Activated CD8-positive, alpha-beta T cell treated with anti-CD3 and anti-CD28 coated beads, Interleukin-2, amount 10 ng/mL, durations not matched to agents 7 days and 5 days (primary cell): Measurements from ENCODE around the gene FUT6. TPM values are rescaled to one million over a fixed set of nuclear protein-coding genes. Genes with fewer than 3 reads are reported as not detected.

ENCODE experiments used
- ATAC-seq: fragments of 150-1000 bp; cut with Tn5 transposase; one replicate; pipeline ENCODE4 v1.10.0; 2021; ENCODE audit warnings: moderate library complexity
- CTCF ChIA-PET: fragments of 350-600 bp; sonication (Branson Sonifier 250); formaldehyde crosslinking; loops from one replicate; lab custom pipeline; 2021; ENCODE audit warnings: antibody characterized with exemption; lab: Charles Lee
- POLR2A ChIA-PET: fragments of 350-600 bp; sonication (Branson Sonifier 250); formaldehyde crosslinking; loops from one replicate; lab custom pipeline; 2021; ENCODE audit warnings: antibody characterized with exemption; lab: Charles Lee
- DNase-seq: peaks from one replicate; pipeline ENCODE4 v3.0.0-alpha.2; 2020
- H3K27ac Mint-ChIP-seq: one replicate; pipeline ENCODE4 v1.8.0; 2021; ENCODE audit warnings: mild to moderate bottlenecking, mixed read lengths
- H3K27me3 Mint-ChIP-seq: one replicate; pipeline ENCODE4 v1.8.0; 2021; ENCODE audit warnings: low read depth, mixed read lengths
- H3K36me3 Mint-ChIP-seq: one replicate; pipeline ENCODE4 v1.8.0; 2021; ENCODE audit warnings: low read depth, mixed read lengths
- H3K4me1 Mint-ChIP-seq: one replicate; pipeline ENCODE4 v1.8.0; 2021; ENCODE audit warnings: low read depth, mixed read lengths
- H3K4me3 Mint-ChIP-seq: one replicate; pipeline ENCODE4 v1.8.0; 2021; ENCODE audit warnings: mild to moderate bottlenecking, mixed read lengths
- H3K9me3 Mint-ChIP-seq: one replicate; pipeline ENCODE4 v1.8.0; 2022; ENCODE audit warnings: mixed read lengths; ENCODE audit not compliant: insufficient read depth
- total RNA-seq, 2 experiments: library from RNA; stranded (reverse); gene quantifications; one replicate each; pipeline ENCODE4 v1.2.3, GENCODE V29; 2021

FUT6 gene
- total RNA-seq, 2 experiments from 2014 or later, result 0.16 to 0.18 TPM

- ATAC-seq, result no peak
- ChIA-PET CTCF (no interaction called here), POLR2A (no interaction called here)
- Mint-ChIP-seq H3K4me1 (peaks cover 21% of the 10 kb centered on the region), H3K27me3 (peaks cover 30% of the 10 kb centered on the region), H3K36me3 (no peaks in the 10 kb centered on the region), H3K27ac (no peak overlapping the region), H3K4me3 (no peak overlapping the region), H3K9me3 (no peaks in the 10 kb centered on the region)
- DNase-seq, result no peak
These were observed 40.0 kb downstream of the FUT6 start for GRCh38 chr19:5799247-5800241.

- ChIA-PET POLR2A (no interaction called here), CTCF (no interaction called here)
- Mint-ChIP-seq H3K27me3 (peaks cover 21% of the 10 kb centered on the region), H3K4me1 (peaks cover 10% of the 10 kb centered on the region), H3K4me3 (no peak overlapping the region), H3K36me3 (no peaks in the 10 kb centered on the region), H3K27ac (no peak overlapping the region), H3K9me3 (no peaks in the 10 kb centered on the region)
- ATAC-seq (no peak), DNase-seq (no peak)
These were observed 41.3 kb downstream of the FUT6 start for GRCh38 chr19:5798244-5798643.

GRCh38 chr19:5795382-5795919, 44.1 kb downstream of the FUT6 start:
- Mint-ChIP-seq H3K9me3 (no peaks in the 10 kb centered on the region), H3K4me1 (peaks cover 6% of the 10 kb centered on the region), H3K4me3 (no peak overlapping the region), H3K36me3 (peaks cover 7% of the 10 kb centered on the region), H3K27ac (no peak overlapping the region), H3K27me3 (peaks cover 9% of the 10 kb centered on the region)
- ATAC-seq (no peak), DNase-seq (no peak)
- ChIA-PET POLR2A (interaction anchor here (0.7 kb wide), 1 partner anchor 173 kb away, joined by 3 read pairs; the partner anchor contains the start of gene SAFB), CTCF (interaction anchor here (1.0 to 6.2 kb wide), 2 partner anchors 9 to 33 kb away, joined by 3 to 44 read pairs; partner anchors contain the start of gene NRTN)

GRCh38 chr19:5793188-5793587, 46.3 kb downstream of the FUT6 start:
- POLR2A ChIA-PET, result interaction anchor here (0.6 kb wide), 1 partner anchor 109 kb away, joined by 3 read pairs; no protein-coding TSS in a partner anchor
- no peaks in the 10 kb centered on the region for H3K9me3 Mint-ChIP-seq
- no peak overlapping the region for H3K27ac Mint-ChIP-seq

GRCh38 chr19:5792224-5792623, 47.3 kb downstream of the FUT6 start:
- H3K4me1 Mint-ChIP-seq, result peaks cover 16% of the 10 kb centered on the region
- ChIA-PET POLR2A (interaction anchor here (0.6 kb wide), 1 partner anchor 16 kb away, joined by 3 read pairs; no protein-coding TSS in a partner anchor), CTCF (interaction anchor here (6.2 kb wide), 1 partner anchor 12 kb away, joined by 44 read pairs; the partner anchor contains the start of gene NRTN)
- peaks cover 28% of the 10 kb centered on the region for H3K36me3 Mint-ChIP-seq
- H3K9me3 Mint-ChIP-seq, result no peaks in the 10 kb centered on the region
- DNase-seq, result no peak
- no peak for ATAC-seq
- H3K4me3 Mint-ChIP-seq, result no peak overlapping the region
- H3K27ac Mint-ChIP-seq, result no peak overlapping the region
- no peaks in the 10 kb centered on the region for H3K27me3 Mint-ChIP-seq

More at GRCh38 chr19:5793188-5793587, 46.3 kb downstream of the FUT6 start:
- CTCF ChIA-PET, result interaction anchor here (1.0 to 6.2 kb wide), 5 partner anchors 11 to 106 kb away, joined by 3 to 44 read pairs (median 8); partner anchors contain the start of genes NRTN and RPL36
- DNase-seq (no peak), ATAC-seq (no peak)
- no peak overlapping the region for H3K4me3 Mint-ChIP-seq
- peaks cover 16% of the 10 kb centered on the region for H3K4me1 Mint-ChIP-seq
- H3K27me3 Mint-ChIP-seq, result no peaks in the 10 kb centered on the region
- peaks cover 22% of the 10 kb centered on the region for H3K36me3 Mint-ChIP-seq

- ChIA-PET CTCF (interaction anchor here (0.8 to 6.2 kb wide), 6 partner anchors 10 to 1805 kb away, joined by 3 to 44 read pairs (median 3); partner anchors contain the start of genes EEF2, NRTN, SAFB and SAFB2), POLR2A (interaction anchor here (0.6 to 2.2 kb wide), 9 partner anchors 11 to 820 kb away, joined by 3 to 12 read pairs (median 4); partner anchors contain the start of genes CATSPERD, LONP1, SAFB and SAFB2)
- peak; percentile 98 for DNase-seq
- peak within 1 kb of the TSS; percentile 100 for H3K4me3 Mint-ChIP-seq
- peak; percentile 96 for ATAC-seq
- H3K4me1 Mint-ChIP-seq, result peaks cover 16% of the 10 kb centered on the region
- H3K27me3 Mint-ChIP-seq, result no peaks in the 10 kb centered on the region
- no peaks in the 10 kb centered on the region for H3K9me3 Mint-ChIP-seq
- H3K27ac Mint-ChIP-seq, result peak within 1 kb of the TSS; percentile 100
- H3K36me3 Mint-ChIP-seq, result peaks cover 38% of the 10 kb centered on the region
These were observed 48.7 kb downstream of the FUT6 start, which contains the start of gene DUS3L for GRCh38 chr19:5790559-5791520. TSS of gene DUS3L (minus strand) at chr19:5791163. CDS start at chr19:5791141, 22 bp downstream.

- Mint-ChIP-seq H3K27ac (peak overlapping the region; percentile 100), H3K4me1 (peaks cover 16% of the 10 kb centered on the region), H3K36me3 (peaks cover 39% of the 10 kb centered on the region), H3K27me3 (no peaks in the 10 kb centered on the region), H3K4me3 (peak overlapping the region; percentile 100), H3K9me3 (no peaks in the 10 kb centered on the region)
- DNase-seq, result no peak
- ChIA-PET POLR2A (interaction anchor here (0.6 to 2.2 kb wide), 9 partner anchors 10 to 820 kb away, joined by 3 to 12 read pairs (median 4); partner anchors contain the start of genes CATSPERD and LONP1), CTCF (interaction anchor here (1.3 to 6.2 kb wide), 3 partner anchors 11 to 167 kb away, joined by 3 to 44 read pairs (median 4); partner anchors contain the start of genes NRTN, SAFB and SAFB2)
- ATAC-seq, result no peak
These were observed 49.5 kb downstream of the FUT6 start for GRCh38 chr19:5789886-5790558.

- Mint-ChIP-seq H3K36me3 (peaks cover 39% of the 10 kb centered on the region), H3K9me3 (no peaks in the 10 kb centered on the region), H3K27ac (no peak overlapping the region), H3K4me3 (no peak overlapping the region), H3K27me3 (no peaks in the 10 kb centered on the region), H3K4me1 (peaks cover 16% of the 10 kb centered on the region)
- ATAC-seq, result no peak
- CTCF ChIA-PET, result no interaction called here
- DNase-seq, result no peak
- POLR2A ChIA-PET, result interaction anchor here (1.0 to 2.2 kb wide), 2 partner anchors 39 to 71 kb away, joined by 7 to 12 read pairs; no protein-coding TSS in a partner anchor
These were observed 50.1 kb downstream of the FUT6 start for GRCh38 chr19:5789351-5789761.

GRCh38 chr19:5788422-5788821, 51.1 kb downstream of the FUT6 start:
- no peaks in the 10 kb centered on the region for H3K9me3 Mint-ChIP-seq
- peaks cover 42% of the 10 kb centered on the region for H3K36me3 Mint-ChIP-seq
- no peaks in the 10 kb centered on the region for H3K27me3 Mint-ChIP-seq
- peaks cover 16% of the 10 kb centered on the region for H3K4me1 Mint-ChIP-seq
- POLR2A ChIA-PET, result interaction anchor here (0.6 kb wide), 1 partner anchor 40 kb away, joined by 3 read pairs; no protein-coding TSS in a partner anchor
- ATAC-seq, result no peak
- H3K4me3 Mint-ChIP-seq, result no peak overlapping the region
- CTCF ChIA-PET, result no interaction called here
- H3K27ac Mint-ChIP-seq, result no peak overlapping the region
- DNase-seq, result no peak
